Type B pancreatic cell (in vitro differentiated cells): Measurements from ENCODE around the gene HSD11B1. TPM values are rescaled to one million over a fixed set of nuclear protein-coding genes. Genes with fewer than 3 reads are reported as not detected.

Source experiments
- DNase-seq: peaks from one replicate; pipeline ENCODE4 v3.0.0; 2021; ENCODE audit warnings: mixed read lengths; ENCODE audit not compliant: unreplicated experiment; ENCODE audit errors: extremely low spot score
- H3K27ac Mint-ChIP-seq: 2 replicates; pipeline ENCODE4 v1.8.0; 2021; ENCODE audit warnings: mild to moderate bottlenecking, mixed read lengths
- H3K27me3 Mint-ChIP-seq: 2 replicates; pipeline ENCODE4 v1.8.0; 2021; ENCODE audit warnings: mixed read lengths
- H3K36me3 Mint-ChIP-seq: 2 replicates; pipeline ENCODE4 v1.8.0; 2021; ENCODE audit warnings: mixed read lengths
- H3K4me1 Mint-ChIP-seq: one replicate; pipeline ENCODE4 v1.8.0; 2021; ENCODE audit warnings: mixed read lengths; ENCODE audit not compliant: unreplicated experiment
- H3K4me3 Mint-ChIP-seq: 2 replicates; pipeline ENCODE4 v1.8.0; 2021; ENCODE audit warnings: mild to moderate bottlenecking, mixed read lengths
- H3K9me3 Mint-ChIP-seq: 2 replicates; pipeline ENCODE4 v1.8.0; 2021; ENCODE audit warnings: mixed read lengths
- CTCF ChIP-seq: fragments of 200-600 bp; sonication (generic); conservative IDR thresholded peaks from 2 replicates; pipeline ENCODE4 v1.5.0; 2021; ENCODE audit warnings: antibody characterized with exemption, mild to moderate bottlenecking
- total RNA-seq: library from RNA; stranded (reverse); gene quantifications from 2 replicates; pipeline ENCODE4 v1.2.1, GENCODE V29; 2021; ENCODE audit warnings: low replicate concordance

Gene HSD11B1
- total RNA-seq, 1 donor from 2014 or later, result not detected

GRCh38 chr1:209720326-209720725, 15.7 kb downstream of the HSD11B1 start:
- Mint-ChIP-seq H3K27ac (no peak overlapping the region), H3K27me3 (no peaks in the 10 kb centered on the region), H3K4me1 (peaks cover 18% of the 10 kb centered on the region), H3K9me3 (no peaks in the 10 kb centered on the region), H3K4me3 (no peak overlapping the region), H3K36me3 (no peaks in the 10 kb centered on the region)
- TF ChIP-seq CTCF, result no peak
- DNase-seq, result no peak

- no peak overlapping the region for H3K4me3 Mint-ChIP-seq
- H3K27ac Mint-ChIP-seq, result no peak overlapping the region
- H3K4me1 Mint-ChIP-seq, result peaks cover 16% of the 10 kb centered on the region
- TF ChIP-seq CTCF, result no peak
- no peaks in the 10 kb centered on the region for H3K9me3 Mint-ChIP-seq
- no peaks in the 10 kb centered on the region for H3K27me3 Mint-ChIP-seq
- no peak for DNase-seq
- H3K36me3 Mint-ChIP-seq, result no peaks in the 10 kb centered on the region
These were observed 16.2 kb downstream of the HSD11B1 start for GRCh38 chr1:209720826-209721225.

- H3K4me3 Mint-ChIP-seq, result no peak overlapping the region
- H3K27ac Mint-ChIP-seq, result no peak overlapping the region
These were observed 16.7 kb downstream of the HSD11B1 start for GRCh38 chr1:209721323-209721722.

GRCh38 chr1:209723265-209723664, 18.6 kb downstream of the HSD11B1 start:
- Mint-ChIP-seq H3K27me3 (no peaks in the 10 kb centered on the region), H3K4me1 (peaks cover 16% of the 10 kb centered on the region)

More at GRCh38 chr1:209721323-209721722, 16.7 kb downstream of the HSD11B1 start:
- Mint-ChIP-seq H3K27me3 (no peaks in the 10 kb centered on the region), H3K36me3 (no peaks in the 10 kb centered on the region), H3K9me3 (no peaks in the 10 kb centered on the region), H3K4me1 (peaks cover 16% of the 10 kb centered on the region)
- no peak for DNase-seq
- TF ChIP-seq CTCF, result no peak

GRCh38 chr1:209723756-209724693, 19.4 kb downstream of the HSD11B1 start:
- Mint-ChIP-seq H3K36me3 (no peaks in the 10 kb centered on the region), H3K4me3 (no peak overlapping the region)

More at GRCh38 chr1:209723265-209723664, 18.6 kb downstream of the HSD11B1 start:
- Mint-ChIP-seq H3K9me3 (no peaks in the 10 kb centered on the region), H3K36me3 (no peaks in the 10 kb centered on the region), H3K27ac (no peak overlapping the region), H3K4me3 (no peak overlapping the region)
- no peak for TF ChIP-seq CTCF
- DNase-seq, result no peak

More at GRCh38 chr1:209723756-209724693, 19.4 kb downstream of the HSD11B1 start:
- Mint-ChIP-seq H3K27ac (no peak overlapping the region), H3K9me3 (no peaks in the 10 kb centered on the region), H3K4me1 (peaks cover 16% of the 10 kb centered on the region), H3K27me3 (no peaks in the 10 kb centered on the region)
- no peak for TF ChIP-seq CTCF
- no peak for DNase-seq
